NCI-H748 treated with DMSO at 0.1 percent for 48 hours (cell line): ENCODE measurements around the gene SNX9.
"Not testable (repeated sequence)": the region's sequence is repeated elsewhere in the genome, so short reads cannot be mapped to it uniquely, and the experiment has no call there.

Experiments used
- DNase-seq: peaks from one replicate; lab custom pipeline; 2025; lab: John Stamatoyannopoulos, UW

Gene SNX9

DNA sequence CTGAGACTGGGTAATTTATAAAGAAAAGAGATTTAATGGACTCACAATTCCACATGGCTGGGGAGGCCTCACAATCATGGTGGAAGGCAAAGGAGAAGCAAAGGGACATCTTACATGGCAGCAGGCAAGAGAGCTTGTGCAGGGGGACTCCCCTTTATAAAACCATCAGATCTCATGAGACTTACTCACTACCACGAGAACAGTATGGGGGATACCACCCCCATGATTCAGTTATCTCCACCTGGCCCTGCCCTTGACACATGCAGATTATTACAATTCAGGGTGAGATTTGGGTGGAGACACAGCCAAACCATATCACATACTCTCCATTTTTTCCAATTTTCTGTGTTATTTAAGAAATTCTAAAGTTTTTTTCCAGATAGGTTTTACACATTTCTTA lies 35.6 kb downstream of the SNX9 start:
- not testable (repeated sequence) for DNase-seq

DNA sequence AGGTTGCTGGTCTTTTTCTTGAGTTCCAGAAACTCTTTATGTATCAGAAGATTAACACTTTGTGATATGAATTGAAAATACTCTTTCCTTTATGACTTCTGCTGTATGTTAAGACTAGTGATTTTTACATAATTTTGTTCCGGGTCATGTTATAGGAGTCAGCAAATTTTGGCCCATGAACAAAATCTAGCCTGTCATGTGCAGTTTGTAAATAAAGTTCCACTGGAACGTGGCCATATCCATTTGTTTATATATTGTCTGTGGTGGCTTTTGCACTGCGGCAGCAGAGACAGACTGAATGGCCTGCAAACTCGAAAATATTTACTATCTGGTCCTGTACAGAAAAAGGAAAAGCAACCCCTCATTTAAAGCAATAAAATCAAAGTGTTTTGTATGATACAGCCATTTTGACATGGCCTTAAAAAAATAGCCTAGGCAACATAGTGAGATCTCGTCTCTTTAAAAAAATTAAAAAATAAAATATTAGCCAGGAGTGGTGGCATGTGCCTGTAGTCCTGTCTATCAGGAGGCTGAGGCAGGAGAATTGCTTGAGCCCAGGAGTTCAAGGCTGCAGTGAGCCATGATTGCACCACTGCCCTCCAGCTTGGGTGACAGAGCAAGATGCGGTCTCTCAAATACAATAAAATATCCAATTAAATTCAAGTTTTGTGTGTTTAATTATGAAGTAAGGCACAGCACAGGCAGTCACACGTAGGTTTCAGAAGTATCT lies 36.9 kb downstream of the SNX9 start:
- DNase-seq, result no peak

DNA sequence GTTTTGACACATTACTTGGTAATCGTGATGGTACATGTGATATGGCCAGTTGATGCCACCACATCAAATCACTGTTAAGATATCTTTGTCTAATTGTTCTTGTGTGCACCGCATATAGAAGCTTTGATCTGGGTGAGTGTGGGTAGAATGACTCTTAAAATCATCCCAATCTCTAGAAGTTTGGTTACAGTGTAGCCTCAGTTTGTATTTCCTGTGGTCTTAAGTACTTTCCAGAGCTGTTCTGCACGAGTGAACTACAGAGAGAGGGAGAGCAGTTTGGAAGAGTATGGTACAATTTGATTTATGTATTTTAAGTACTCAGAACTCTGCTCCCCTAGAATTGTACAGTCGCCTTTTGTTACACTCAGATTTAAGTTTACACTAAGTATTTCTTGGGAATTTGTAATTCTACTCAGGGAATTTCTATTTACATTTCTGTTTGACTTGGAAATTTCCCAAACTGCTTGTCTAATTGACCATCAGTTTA lies 37.5 kb downstream of the SNX9 start:
- no peak for DNase-seq

DNA sequence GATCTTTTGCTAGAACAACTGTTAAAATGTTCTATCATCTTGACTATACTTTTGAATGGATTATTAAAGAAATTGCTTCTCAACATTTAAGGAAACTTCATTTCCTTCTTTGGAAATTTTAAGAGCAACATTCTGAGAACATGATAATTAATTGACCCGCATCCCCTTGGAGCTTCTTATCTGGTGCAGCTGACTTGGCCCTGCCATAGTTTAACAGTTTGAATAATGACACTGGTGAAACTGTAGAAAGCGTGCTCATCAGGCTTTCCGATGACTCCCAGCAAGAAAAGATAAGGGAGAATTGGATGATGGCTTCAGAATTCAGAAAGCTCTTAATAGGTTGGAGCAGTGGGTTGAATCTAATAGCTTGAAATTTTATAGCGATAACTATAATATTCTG lies 38.1 kb downstream of the SNX9 start:
- DNase-seq, result no peak

DNA sequence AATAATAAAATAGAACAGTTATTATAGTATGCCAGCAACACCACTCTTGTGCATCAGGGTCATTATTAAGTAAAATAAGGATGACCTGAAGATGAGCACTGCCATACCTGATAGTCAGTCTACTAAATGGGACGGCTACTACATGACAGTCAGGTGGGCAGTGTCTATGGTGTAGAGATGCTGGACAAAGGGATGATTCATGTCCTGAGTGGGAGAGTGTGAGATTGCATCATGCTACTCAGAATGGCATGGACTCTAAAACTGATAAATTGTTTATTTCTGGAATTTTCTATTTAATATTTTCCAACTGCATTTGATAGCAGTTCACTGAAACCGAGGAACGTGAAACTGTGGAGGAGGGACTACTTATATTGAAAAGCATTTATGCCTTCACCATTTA lies 38.8 kb downstream of the SNX9 start:
- no peak for DNase-seq

DNA sequence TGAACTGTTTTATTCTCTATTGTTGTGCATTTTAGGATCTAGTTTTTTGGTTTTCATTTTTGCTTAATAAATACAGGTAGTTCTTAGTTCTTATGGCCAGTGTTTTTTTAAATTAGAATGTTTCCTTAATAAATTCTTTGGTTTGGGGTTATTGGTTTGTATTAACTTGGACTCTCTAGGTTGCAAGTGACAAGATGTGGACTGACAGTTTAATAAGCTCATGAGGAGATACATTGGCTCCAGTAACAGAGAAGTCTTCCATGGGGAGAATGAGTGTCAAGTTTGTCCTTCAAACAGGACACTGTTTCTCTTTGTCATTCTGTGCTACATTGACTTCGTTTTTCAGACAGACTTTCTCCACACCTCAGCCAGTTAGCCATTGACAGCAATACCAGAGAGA lies 39.7 kb downstream of the SNX9 start:
- DNase-seq, result no peak

DNA sequence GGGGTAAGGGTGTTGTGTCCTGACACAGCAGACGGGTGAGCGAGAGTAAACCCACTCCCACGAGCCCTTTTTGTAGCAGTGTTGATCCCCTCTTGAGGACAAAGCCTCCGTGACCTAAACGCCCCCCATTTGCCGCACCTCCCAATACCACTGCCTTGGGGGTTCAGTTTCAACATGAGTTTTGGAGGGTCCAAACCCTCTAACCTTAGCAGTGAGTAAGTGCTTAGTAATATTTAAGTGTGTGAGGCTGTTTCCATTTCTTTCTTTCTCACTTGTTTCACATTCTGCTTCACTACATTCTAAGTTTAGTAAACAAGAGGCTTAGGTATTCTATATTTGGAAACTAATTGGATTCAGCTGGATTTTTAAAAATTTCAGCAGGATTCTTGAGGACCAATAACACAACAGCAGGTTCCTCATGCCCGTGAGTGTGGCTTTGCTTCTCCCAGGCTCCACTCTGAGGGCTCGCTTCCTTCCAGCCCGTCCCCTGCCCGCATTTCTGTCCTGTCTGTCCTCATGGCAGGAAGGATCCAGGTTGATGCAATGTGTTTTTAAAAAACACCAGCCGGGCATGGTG lies 41.2 kb downstream of the SNX9 start:
- no peak for DNase-seq

DNA sequence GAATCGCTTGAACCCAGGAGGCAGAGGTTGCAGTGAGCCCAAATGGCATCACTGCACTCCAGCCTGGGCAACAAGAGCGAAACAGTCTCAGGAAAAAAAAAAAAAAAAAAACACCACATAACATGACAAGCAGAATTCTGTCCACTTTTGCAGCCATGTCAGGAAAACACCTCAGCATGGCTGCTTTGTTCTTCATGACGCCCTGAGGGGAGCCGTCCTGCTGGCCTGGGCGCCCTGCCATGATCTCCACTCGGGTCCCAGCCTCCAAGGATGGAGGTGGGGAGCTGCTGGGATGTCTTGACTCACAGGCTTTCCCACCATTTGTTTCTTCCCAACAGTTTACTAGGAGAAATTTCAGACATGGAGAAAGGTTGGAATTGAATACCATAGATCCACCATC lies 42.2 kb downstream of the SNX9 start:
- DNase-seq, result no peak

DNA sequence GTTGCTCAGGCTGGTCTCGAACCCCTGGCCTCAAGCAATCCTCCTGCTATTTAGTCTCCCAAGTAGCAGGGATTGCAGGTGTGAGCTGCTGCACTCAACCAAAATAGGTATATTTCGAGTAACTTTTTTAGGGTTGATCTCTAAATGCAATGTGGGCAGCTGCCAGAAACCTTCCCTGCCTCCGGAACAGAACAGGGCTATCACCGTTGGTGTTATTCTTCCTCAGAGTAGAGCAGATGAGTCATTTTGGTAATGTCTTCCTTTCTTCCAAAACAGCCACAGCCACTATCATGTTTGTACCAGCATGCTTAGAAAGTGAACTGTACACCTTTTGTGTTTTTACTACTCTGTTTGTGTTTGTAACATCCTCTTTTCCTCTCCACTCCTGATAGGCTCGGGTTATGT lies 44.1 kb downstream of the SNX9 start:
- no peak for DNase-seq

DNA sequence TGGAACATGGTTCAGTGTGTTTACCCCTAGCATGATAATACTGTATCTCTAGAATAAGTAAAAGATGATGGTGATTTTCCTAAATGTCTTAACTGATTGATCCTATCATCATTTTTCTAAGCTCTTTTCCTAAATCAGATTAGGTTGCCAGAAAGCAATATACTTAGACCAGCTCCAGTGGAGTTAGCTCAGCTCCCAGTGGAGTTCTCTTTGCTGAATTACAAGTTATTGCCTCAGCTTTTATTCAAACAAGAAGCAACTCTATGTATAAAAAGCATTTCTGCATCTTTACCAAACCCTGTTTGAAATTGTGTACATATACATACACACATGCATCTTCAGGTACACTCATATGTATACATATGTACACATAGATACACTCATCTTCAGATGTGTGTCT lies 44.9 kb downstream of the SNX9 start:
- DNase-seq, result no peak

DNA sequence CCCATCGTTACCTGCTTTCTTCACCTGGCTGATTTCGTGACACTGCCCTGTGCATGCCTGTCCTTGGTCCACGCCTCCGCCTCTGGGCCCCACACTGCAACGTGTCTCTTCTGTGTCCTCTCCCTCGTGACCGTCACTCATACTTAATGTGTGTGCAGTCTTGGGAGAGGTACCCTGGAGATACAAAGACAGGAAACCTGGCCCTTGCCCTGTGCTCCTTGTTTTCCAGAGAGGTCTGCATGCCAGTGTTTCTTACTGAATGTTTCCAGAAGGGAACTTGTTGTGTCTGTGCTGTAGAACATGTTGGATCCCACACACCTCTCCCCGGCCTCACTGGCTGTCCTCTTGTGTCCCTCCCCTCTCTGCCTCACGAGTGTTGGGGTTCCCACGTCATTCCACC lies 45.8 kb downstream of the SNX9 start:
- no peak for DNase-seq

DNA sequence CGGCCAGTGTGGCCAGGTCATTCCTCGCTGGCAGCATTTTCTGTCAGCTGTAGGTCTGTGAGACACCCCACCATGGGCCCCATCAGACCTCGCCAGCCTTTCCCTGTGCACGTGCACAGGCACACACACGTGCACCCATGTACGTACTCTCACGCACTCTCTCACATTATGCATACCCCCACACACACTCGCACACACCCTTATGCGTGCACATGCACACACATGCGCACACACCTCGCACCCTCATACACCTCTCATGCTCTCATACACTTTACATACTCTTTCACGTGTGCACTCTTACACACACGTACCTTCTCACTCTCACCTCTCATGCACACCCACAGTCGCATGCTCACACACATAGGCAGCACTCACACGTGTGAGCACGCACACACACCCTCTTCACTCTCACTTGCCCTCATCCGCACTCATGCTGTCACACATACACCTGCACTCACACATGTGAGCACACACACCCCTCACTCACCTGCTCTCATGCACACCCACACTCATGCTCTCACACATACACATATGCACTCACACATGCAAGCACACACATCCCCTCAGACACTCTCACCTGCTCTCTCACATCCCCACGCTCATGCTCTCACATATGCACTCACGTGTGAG lies 46.7 kb downstream of the SNX9 start:
- no peak for DNase-seq

DNA sequence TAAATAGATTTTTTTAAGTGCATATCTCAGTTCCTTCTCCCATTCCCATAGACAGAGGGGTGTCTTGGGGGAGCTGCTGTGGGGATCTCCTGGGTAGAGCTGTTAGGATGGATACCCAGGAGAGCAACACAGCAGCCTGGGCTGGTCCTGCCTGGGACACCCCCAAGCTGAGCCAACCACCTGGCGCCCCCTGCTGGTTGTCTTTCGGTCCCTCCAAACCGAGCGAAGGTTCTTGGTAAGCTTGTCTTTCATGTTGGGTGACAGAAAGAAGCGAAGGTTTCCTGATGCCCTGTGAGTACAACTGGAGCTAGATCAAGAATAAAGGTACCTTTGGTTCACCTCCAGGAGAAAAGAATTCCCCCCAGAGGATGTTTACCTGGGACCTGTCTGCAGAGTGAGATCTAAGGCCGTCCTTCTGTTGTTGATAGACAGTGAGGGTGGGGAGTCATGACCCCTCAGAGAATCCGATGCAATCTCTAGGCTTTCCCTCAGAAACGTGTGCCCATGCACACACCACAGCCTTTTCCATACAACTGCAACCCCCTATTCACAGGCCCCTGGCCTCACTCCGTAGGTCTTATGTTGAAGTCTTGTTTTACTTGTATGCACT lies 50.8 kb downstream of the SNX9 start:
- DNase-seq, result no peak

DNA sequence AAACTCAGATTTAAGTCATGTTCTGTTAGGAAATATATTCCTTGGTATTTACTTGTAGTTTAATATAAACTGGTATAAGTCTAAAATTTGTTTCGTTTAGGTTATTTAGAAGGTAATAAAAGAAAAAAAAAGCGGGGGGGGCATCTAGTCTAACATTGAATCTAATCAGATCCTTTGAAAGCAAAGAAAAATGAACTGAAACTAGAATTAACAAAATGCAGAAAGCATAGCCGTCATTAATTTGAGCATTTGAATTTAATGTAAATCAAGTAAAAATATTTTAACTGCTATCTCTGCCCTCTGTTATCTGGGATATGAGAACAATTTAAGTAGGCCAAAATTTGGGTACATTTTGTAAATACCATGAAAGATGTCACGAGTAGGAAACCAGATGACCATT lies 54.1 kb downstream of the SNX9 start:
- DNase-seq, result no peak

DNA sequence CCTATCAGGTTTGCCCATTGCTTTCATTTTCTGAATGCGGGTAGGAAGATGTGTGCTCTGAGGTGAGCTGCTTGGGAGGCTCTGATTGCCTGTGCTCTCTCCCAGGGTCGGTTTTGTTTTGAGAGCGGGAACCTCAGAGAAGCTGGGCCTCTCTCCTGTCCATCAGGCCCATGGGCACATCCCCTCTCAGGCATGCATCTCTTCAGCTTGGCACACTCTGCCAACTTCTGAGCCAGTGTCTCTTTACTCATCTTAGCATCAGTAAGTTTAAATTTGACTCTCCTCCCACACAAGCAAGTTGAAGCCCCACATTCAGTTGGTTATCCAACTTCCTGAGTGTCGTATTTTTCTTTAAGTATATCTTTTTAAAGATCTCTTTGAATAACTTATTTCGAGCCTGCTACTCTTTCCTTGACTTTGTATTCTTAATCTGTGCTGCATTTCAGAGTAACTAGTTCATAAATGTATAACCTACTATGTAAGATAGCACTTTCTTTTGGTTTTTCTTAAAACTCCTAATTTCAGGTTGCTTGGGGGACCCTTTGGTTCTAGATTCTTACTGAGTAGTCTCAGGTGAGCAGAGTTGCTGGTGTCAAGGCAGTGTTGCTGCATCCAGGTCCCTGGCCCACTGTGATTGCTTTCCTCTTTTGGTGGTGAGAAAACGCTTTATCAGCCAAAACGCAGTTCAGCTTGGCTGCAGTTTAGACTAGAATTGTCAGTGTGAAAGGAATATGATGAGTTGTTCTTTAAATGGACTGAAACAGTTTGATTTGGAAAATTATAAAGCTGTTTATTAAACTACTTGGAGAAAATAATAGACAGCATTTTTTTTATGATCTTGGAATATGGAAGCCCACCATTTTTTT lies 54.8 kb downstream of the SNX9 start:
- DNase-seq, result no peak

DNA sequence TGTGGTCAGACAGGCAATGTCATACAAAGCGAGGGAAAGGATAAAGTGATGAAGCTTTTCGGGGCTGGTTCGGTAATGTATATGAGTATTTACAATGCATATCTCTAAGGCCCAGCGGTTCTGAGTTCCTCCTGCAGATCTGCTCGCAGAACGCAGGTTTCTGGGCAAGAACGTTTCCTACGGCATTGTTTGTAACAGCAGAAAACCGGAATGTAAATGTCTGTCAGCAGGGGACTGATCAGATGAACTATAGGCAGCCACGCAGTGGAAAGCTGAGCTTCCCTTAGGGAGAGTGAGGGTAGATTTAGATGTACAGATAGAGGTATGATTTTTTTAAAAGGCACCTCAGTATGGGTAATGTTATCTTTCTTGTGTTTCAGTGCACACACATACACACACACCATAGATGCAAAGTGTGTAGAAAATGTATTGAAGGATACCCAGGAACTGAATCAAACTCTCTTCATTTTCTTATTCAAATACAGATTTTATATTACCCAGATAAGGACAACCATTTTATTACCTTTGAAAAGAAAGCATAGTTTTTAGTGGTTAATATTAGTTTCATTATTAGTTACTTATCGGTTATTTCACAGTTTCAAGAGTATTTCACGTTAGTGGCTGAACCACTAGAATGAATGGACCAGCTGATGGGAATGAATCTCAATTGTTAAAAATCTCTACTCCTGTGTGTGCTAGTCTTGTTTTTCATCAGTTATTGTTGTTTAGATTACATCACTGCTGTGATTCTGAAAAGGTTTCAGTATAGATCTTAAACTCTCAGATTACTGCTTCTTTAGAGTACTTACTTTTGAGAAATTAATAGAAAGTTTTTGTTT lies 56.2 kb downstream of the SNX9 start:
- no peak for DNase-seq

DNA sequence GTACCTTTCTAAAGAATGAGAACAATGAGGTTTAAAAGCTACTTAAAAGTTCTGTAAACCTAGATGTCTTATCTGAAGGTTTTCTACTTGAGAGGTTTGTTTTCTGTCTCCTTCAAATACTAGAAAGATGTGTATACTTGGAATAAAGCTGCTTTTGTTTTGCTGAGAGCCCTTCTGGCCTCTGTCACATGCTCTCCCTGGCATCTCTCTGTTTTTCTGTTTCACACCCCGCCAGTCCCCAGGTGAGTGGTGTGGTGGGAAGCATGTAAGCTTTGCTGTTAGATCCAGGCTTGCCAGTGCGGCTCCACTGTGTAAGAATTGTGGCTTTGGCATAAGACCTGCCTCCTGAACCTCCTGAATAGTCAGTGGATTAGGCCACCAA lies 56.8 kb downstream of the SNX9 start:
- no peak for DNase-seq

DNA sequence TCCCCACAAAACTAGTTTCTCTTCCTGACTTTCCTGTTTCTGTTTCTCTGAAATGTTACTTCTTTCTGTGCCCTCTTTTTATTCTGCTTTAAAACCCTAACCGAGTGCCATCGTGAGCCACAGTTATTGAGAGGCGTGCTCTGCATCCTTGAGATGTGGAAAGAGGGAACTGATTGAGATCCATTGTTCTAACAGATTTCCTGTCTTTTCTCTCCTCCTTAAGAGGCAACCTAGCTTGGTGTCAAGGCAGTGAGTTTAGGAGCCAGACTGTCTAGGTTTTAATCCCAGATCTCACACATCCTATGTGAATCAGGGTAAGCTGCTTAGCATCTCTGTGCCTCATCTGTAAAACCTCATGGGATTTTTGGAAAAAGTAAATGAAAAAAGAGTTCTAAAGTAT lies 57.5 kb downstream of the SNX9 start:
- no peak for DNase-seq

DNA sequence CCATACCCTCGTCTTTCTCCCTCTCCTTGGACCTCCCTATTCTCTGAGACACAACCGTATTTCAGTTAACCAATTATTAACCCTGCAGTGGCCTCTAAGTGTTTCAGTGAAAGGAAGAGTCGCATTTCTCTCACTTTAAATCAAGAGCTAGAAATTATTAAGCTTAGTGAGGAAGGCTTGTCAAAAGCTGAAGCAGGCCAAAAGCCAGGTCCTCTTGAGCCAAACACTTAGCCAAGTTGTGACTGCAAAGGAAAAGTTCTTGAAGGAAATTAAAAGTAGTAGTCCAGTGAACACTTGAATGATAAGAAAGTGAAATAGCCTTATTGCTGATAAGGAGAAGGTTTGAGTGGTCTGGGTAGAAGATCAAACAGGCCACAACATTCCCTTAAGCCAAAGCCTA lies 58.3 kb downstream of the SNX9 start:
- no peak for DNase-seq

DNA sequence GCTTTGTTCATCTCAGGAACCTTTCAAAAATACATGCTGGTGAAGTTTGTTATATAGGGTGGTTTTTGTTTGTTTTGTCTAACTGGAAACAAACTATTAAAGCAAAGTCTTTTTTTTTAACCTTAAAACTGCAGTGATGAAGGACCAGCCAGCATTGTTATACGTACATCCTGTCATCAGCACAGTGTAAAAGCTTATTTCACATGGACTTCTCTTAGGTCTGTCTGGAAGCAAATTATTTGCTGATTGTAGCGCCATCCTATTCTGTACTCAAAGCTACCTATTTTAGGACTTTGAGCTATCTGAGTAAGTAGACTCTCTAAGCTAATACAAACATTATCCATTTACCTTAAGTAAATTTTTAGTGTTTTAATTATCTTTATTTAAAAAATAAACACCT lies 61.7 kb downstream of the SNX9 start:
- no peak for DNase-seq

DNA sequence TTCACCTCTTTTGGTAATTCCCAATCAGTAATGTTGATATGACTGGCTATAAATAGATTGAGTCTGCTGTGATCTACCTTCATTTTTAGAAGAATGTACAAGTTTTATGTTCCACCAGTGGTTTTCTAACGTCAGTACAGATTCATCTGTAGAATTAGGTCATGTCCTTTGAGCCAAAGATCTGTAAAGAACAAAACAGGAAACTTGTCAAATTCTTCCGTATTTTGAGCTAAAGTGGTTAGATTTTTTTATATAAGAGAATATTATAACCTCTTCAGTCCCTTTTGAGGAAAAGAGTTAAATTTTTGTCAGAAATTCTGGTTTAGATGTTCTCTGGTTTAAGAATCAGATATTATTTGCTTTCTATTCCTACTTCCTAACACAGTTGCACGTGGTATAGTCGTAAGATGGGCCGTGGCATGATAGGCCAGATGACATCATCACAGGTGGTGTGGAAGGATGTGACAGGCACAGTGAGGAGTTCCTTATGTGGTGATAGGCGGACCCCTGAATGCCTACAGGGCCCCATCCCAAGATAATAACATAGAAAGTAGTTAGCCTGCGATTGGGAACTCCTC lies 62.3 kb downstream of the SNX9 start:
- DNase-seq, result no peak
